GM18520 (cell line): Measurements from ENCODE around the gene ZNF79.

Experiments
- ATAC-seq: cut with Tn5 transposase; IDR thresholded peaks from one replicate; pipeline ENCODE4 v1.9.1; 2021; ENCODE audit not compliant: unreplicated experiment

ZNF79 gene

GRCh38 chr9:127492616-127493015 lies 68.4 kb downstream of the ZNF79 start:
- no peak for ATAC-seq

- no peak for ATAC-seq
Measured at GRCh38 chr9:127493592-127494303, 69.6 kb downstream of the ZNF79 start.

- ATAC-seq, result no peak
Measured at GRCh38 chr9:127494304-127494702, 70.1 kb downstream of the ZNF79 start.
